ENCODE measurements around the gene SPANXN5.
"Not testable (repeated sequence)": the region's sequence is repeated elsewhere in the genome, so short reads cannot be mapped to it uniquely, and the experiment has no call there.

Gene SPANXN5, protein sequence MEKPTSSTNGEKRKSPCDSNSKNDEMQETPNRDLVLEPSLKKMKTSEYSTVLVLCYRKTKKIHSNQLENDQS

DNA sequence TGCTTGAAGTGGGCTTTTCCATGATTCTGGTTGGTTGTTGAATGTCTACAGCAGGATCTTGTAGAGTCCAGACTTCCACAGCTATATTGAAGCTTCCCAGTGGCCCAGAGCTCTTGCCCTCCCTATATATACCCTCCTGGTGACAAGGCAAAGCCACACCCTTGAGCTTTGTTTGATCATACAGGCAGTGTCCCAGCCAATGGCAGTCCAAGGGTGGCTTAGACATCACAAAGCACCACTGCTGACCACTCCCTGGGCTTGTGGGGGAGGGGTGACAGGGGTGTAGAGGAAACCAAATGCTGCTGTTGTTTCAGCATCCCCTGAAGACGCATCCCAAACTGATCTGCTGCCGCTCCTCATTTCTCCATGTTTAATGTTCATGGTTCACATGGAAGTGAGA lies at the start of gene SPANXN5:
Gene SPANXN5 (minus strand): TSS at position 101 of the 400 bp plus-strand sequence. CDS start 79 bp downstream, at position 22.
- not testable (repeated sequence) for DNase-seq

DNA sequence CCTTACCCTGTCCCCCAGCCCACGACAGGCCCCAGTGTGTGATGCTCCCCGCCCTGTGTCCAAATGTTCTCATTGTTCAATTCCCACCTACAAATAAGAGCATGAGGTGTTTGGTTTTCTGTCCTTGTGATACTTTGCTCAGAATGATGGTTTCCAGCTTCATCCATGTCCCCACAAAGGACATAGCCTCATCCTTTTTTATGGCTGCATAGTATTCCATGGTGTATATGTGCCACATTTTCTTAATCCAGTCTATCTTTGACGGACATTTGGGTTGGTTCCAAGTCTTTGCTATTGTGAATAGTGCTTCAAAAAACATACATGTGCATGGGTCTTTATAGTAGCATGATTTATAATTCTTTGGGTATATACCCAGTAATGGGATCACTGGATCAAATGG lies 46.4 kb upstream of the SPANXN5 start:
- DNase-seq, result not testable (repeated sequence)

DNA sequence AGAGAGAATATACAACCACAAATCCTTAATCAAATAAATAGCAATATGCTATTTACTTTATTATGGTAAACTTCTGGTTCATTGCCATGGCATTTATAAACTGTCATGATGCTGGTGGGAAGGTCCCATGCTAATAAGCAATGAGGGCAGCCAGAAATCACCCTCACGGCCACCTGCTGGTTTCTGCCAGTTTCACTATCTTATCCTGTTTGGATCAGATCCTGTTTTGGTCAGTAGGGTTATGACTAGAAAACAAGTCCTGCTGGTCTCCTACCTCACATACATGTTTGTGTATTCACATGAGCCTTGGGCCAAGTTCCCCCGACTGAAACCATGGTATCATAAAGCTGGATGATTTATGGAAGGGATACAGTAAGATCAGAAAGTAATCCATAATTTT lies 41.9 kb upstream of the SPANXN5 start:
- no peak for DNase-seq

GRCh38 chrX:52830551-52830950 lies 33.3 kb upstream of the SPANXN5 start:
- no peak for DNase-seq

DNA sequence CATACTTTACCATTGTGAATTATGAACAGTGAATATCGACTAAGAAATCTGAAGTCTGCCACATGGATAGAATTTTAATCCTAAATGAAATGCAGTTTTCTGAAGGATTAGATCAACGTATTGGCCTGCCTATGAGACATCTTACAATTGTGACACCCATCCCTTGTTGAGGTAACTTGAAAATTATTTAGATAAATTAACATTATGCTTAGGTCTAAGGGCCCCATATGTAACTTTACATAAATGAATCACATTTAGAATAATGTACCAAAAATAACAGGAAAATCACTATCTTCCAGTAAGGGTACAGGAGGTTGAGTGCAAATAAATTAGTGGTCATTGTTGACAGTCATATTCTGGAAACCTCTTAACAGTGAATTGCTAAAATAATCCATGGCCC lies 27.4 kb upstream of the SPANXN5 start:
- no peak for DNase-seq

DNA sequence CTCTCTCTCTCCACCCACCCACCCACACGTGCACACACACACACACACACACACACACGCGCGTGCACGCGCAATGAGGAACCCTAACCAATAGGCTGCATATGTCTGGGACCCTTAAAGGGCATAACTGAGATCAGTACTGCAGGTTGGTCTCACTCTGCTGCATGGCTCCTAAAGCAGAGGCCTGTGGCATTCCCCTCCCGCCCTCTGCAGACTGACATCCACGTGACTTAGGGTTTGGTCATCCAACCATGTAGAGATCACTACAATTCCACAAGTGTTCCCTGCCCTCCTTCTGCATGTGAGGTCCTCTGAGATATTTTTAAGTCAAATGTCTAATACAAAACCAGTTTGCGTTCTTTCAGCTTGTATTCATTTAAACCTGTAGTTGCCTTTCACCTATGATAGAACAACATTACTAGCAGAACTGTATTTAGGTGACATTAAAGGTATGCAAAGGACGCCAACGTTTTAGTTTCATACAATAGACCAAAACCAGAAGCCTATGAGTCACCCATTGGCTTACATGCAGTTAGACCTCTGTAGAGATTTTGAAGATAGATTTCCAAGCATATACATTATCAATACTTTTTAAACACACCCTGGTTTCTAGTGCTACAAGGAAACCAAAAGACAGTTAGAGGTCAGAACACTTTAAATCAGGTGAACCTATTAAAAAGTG lies 24.0 kb upstream of the SPANXN5 start:
- DNase-seq, result no peak

DNA sequence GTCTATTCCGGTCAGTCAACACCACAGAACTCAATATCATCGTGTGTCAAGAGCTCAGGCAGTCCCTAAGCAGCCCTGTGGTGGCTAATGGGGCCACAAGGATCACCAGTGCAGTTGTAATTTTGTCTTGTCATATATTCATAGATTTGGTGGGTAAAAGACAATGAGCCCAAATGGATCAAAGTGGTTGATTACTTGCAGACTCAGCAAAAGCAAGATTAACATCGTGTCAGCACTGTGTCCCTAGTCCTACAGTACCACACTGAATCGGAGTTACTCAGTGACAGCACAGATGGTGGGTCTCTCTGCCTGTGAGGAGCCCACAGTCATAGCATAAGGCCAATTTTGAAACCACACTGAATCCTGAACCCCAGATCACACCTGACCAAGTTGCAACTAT lies 22.6 kb upstream of the SPANXN5 start:
- DNase-seq, result no peak

- DNase-seq, result no peak
Measured at GRCh38 chrX:52811065-52811625, 13.9 kb upstream of the SPANXN5 start, which contains the start of gene XAGE5. TSS of gene XAGE5 (plus strand) at chrX:52811287. CDS start at chrX:52812567, 1,280 bp downstream.

GRCh38 chrX:52804876-52805275 lies 7.6 kb upstream of the SPANXN5 start:
- not testable (repeated sequence) for DNase-seq

- DNase-seq, result not testable (repeated sequence)
Measured at GRCh38 chrX:52773504-52773903, 23.7 kb downstream of the SPANXN5 start.

GRCh38 chrX:52765983-52766382 lies 31.2 kb downstream of the SPANXN5 start:
- not testable (repeated sequence) for DNase-seq

DNA sequence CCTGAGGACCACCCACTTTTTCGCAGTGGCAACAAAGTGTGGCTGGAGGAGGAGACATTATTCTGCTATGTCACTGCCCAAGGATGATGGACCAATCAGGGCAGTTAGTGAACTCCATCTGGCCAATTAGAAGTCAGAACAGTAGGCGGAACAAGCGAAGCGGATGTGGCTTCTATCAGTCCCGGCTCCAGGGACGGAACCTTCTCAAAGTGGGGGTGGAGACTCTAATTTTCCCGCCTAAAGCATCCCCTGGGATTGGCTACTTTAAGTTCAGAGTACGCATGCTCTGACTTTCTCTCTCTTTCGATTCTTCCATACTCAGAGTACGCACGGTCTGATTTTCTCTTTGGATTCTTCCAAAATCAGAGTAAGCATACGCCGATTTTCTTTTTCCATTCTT lies 46.3 kb downstream of the SPANXN5 start, which contains the start of gene SSX2B:
Gene SSX2B (plus strand): TSS at position 301 of the 400 bp plus-strand sequence. CDS start 1,429 bp downstream, outside the sequence.
- DNase-seq, result not testable (repeated sequence)
